Uterine smooth muscle cell (primary cell): ENCODE results near the gene SUCLA2. TPM values are rescaled to one million over a fixed set of nuclear protein-coding genes. Genes with fewer than 3 reads are reported as not detected.

Source experiments
- total RNA-seq: library from RNA; depleted of rRNA; stranded (reverse); fragments of >200 nt; gene quantifications from 2 replicates; pipeline ENCODE4 v1.2.3, GENCODE V29; 2014

The SUCLA2 gene
- 51.1 and 72.0 TPM in 2 replicates for total RNA-seq

DNA sequence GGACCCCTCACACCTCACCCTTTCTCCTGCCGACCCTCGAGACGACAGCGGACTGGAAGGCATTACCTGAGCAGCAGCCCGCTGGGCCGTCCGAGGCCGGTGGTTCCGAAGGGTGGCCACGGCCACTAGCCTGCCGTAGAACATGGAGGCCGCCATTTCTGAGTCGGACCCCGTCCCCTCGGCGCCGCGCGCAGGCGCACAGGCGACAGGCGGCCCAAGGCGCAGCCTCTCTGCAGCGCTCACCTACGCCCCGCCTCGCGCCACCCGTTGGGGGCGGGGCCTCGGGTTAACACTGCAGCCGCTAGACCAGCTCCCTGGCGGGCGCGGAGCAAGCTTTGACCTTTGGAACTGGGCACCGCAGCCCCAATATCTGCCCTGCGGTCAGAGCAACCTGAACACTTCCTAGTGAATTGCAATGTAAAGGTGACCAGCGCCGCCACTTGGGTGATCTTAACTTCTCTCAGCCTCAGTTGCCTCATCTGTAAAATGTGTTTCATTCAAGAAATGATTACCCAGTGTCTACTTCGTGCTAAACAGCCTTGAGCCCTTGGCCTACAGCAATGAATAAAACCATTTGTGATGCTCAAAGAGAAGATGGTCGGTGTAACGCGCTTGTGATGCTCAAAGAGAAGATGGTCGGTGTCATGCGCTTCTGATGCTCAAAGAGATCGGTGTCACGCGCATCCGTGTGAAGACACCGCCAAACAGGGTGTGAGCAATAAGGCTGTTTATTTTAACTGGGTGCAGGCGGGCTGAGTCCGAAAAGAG lies at the start of gene SUCLA2:
Gene SUCLA2, minus strand, starts transcription at position 160 of the 768 bp plus-strand sequence. Its CDS starts 4 bp downstream, at position 156.

DNA sequence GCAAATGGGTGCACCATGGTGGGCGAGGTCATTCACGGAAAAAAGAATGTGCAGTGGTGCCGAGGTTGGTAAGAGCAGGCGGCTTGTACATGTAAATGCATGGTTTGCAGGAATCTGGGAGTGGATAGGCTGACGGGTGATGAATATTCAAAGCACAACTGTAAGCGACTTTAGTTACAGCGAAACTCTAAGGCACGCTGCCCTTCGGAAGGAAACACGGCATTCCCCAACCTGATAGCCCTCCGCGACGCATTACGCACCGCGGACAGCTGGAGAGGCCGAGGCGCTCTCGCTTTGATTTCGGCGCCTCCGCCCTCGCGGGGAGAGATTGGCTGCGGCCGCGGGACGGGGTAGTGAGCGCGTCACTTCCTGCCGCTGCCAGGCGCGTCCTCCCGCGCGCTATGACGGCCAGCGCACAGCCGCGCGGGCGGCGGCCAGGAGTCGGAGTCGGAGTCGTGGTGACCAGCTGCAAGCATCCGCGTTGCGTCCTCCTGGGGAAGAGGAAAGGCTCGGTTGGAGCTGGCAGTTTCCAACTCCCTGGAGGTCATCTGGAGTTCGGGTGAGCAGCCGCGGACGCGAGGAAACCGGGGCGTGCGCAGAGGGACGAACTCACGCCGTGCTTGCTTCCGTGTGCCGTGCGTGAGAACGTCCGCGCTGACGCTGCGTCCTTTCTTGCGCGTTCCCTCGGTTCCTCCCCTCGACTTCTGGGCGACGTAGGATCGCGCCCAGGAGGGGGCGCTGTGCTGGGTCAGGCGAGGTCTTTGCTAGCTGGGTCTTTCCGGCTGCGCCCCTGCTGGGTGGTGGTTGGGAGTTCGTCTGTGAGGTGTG lies 36.5 kb upstream of the SUCLA2 start, which contains the start of gene NUDT15:
Gene NUDT15, plus strand, starts transcription at position 381 of the 828 bp plus-strand sequence. Its CDS starts 21 bp downstream, at position 402.

Other genes with a start within 250 kb of the SUCLA2 start
- gene NUDT15, start 36.5 kb upstream of the SUCLA2 start, total RNA-seq = 19.2 and 33.9 TPM in 2 replicates
- 23.5 and 30.1 TPM in 2 replicates for gene MED4, start 93.8 kb upstream of the SUCLA2 start, total RNA-seq
- gene ITM2B, start 231.9 kb upstream of the SUCLA2 start, total RNA-seq = 87.3 and 164 TPM in 2 replicates